SKM-1 treated with dmso at 0.1 percent for 144 hours (cell line): ENCODE measurements around the gene MIAT.
"Not testable (repeated sequence)": the region's sequence is repeated elsewhere in the genome, so short reads cannot be mapped to it uniquely, and the experiment has no call there.

Experiments
- DNase-seq: peaks from one replicate; lab custom pipeline; 2025; ENCODE audit not compliant: unreplicated experiment; lab: John Stamatoyannopoulos, UW

The MIAT gene

DNA sequence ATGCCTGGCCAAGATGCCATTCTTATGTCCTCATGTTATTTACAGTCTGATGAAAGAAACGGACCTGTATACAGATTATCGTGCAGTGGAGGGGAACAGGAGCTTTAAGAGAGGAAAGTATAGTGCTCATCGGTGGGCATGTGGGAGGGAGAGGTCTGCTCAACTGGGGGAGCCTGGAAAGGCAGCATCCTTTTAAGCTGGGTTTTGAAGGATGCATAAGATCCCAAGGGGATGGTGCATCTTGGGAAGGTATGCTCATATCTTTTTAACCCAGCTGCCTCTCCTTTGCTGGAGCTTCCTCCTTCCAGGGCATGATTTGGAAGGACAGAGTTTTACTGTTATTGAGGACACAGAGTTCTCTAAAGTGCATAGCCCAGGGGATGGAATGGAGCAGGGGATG is 34.8 kb downstream of the MIAT start:
- no peak for DNase-seq

GRCh38 chr22:26697151-26697550 is 39.8 kb downstream of the MIAT start:
- no peak for DNase-seq

GRCh38 chr22:26700462-26700861 is 43.1 kb downstream of the MIAT start:
- DNase-seq: no peak

- no peak for DNase-seq
Measured at GRCh38 chr22:26700886-26701285, 43.5 kb downstream of the MIAT start.

- DNase-seq: no peak
Measured at GRCh38 chr22:26701323-26701722, 43.9 kb downstream of the MIAT start.

- no peak for DNase-seq
Measured at GRCh38 chr22:26702906-26703830, 45.8 kb downstream of the MIAT start.

GRCh38 chr22:26705379-26705778 is 48.0 kb downstream of the MIAT start:
- not testable (repeated sequence) for DNase-seq

GRCh38 chr22:26707090-26707489 is 49.7 kb downstream of the MIAT start:
- no peak for DNase-seq

DNA sequence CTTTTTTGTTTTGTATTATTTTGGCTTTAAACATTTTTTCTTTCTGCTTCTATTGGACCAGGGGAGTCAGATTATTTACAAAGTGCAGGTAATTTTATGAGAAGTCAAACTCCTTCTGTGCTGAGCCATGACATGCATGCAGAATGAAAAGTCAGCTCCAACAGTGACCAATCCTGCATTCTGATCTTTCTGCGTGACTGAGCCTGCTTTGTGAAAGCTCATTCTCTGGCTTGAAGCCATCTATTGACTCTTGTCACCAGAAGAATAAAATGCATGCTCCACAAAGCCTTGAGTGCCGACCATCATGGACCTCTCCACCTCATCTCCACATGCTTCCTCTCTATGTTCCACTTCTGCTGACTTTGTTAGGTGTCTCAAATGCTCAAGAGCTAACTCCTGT is 50.2 kb downstream of the MIAT start:
- DNase-seq: no peak

- no peak for DNase-seq
Measured at GRCh38 chr22:26708256-26709009, 51.0 kb downstream of the MIAT start.

GRCh38 chr22:26709617-26710390 is 52.4 kb downstream of the MIAT start:
- no peak for DNase-seq

GRCh38 chr22:26711205-26711963 is 54.0 kb downstream of the MIAT start:
- DNase-seq: no peak

DNA sequence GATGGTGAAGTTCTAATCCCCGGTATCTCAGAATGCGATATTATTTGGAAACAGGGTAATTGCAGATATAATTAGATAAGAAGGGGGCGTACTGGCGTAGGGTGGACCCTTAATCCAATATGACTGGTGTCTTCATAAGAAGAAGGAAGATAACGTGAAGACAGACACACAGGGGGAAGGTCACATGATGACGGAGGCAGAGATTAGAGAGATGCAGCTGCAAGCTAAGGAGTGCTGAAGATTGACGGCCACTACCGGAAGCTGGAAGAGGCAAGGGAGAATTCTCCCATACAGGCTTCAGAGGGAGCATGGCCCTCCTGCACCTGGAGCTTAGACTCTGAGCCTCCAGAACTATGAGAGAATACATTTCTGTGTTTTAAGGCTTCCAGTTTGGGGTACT is 54.8 kb downstream of the MIAT start:
- no peak for DNase-seq

GRCh38 chr22:26713823-26714449 is 56.5 kb downstream of the MIAT start:
- DNase-seq: no peak

DNA sequence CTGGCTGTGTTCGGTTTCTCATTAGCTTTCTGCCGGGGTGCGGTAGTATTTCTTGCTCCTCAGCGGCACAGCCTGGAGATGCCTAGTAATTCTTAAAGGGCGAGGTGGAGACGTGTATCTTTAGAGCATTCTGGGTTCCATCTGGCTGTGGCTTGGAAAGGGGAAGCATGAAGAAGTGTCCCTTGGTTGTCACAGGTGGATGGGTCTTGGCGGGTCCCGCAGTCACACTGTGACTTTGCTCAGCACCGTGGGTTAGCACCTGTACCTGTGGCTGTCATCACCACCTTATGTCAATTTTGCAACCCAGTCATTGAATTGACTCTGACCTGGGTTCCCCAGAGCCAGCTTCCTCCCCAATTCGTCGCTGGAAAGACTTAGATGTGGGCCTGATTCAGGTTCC is 57.6 kb downstream of the MIAT start:
- DNase-seq: no peak

DNA sequence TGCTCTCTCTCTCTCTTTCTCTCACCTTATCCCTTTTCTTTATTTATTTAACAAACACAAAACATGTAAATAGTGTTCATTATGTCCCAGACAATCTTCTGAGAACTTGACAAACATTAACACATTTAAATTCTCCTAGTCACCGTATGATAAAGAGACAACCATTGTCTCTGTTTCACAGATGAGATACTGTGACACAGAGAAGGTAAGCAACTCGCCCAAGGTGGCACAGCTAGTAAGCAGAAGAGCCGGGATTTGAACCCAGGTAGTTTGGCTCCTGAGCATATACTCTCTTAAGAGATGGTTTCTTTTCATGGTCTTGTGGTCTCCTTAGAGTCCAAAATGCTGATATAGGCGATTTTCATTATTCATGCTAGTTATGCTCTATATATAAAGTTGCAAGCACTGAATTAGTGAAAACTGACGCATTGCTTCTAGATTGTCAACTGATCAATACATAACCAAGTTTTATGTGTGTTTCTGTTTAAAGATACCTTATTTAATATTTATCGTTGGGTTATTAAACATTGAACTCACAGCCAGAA is 58.1 kb downstream of the MIAT start:
- DNase-seq: no peak

DNA sequence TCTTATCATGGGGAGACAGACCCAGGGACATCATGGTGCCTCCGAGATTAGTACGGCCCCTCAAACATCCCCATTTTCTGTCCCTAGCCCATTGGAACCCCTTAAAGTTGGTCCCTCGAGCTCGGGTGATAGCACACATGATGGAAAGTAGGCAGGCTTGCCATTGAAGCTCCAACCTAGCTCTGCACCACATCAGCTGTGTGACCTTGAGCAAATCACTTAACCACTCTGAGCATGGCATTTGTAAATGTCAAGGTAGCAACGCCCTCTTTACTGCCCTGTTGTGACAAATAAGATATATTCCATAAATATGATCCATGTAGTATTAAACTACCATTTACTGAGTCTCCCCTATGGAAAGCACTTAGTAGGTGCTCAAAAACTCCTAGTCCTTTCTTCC is 61.1 kb downstream of the MIAT start:
- DNase-seq: no peak

DNA sequence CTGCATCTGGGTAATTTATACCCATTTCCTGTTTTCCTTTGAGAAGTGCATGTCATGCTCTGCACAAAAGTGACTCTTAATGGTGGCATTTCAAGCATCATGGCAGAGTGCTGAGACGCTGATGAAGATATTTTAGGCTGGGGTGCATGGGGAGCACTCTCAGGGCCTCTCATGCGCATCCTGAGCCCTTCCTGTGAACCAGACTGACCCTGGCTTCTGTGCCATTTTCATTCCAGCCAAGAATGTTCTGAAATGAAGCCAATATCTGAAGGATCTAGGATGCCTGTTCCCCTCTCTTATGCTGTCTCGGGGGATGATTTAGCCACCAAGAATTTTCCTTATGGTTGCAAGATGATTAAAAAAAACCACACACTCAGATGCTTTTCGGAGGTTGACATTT is 61.5 kb downstream of the MIAT start:
- no peak for DNase-seq

- no peak for DNase-seq
Measured at GRCh38 chr22:26722159-26722558, 64.8 kb downstream of the MIAT start.

- no peak for DNase-seq
Measured at GRCh38 chr22:26724414-26724813, 67.0 kb downstream of the MIAT start.
